ENCODE results near the gene NT5C.
A peak's percentile ranks its signal among the peaks of the same experiment; 100 is the strongest.

DNA sequence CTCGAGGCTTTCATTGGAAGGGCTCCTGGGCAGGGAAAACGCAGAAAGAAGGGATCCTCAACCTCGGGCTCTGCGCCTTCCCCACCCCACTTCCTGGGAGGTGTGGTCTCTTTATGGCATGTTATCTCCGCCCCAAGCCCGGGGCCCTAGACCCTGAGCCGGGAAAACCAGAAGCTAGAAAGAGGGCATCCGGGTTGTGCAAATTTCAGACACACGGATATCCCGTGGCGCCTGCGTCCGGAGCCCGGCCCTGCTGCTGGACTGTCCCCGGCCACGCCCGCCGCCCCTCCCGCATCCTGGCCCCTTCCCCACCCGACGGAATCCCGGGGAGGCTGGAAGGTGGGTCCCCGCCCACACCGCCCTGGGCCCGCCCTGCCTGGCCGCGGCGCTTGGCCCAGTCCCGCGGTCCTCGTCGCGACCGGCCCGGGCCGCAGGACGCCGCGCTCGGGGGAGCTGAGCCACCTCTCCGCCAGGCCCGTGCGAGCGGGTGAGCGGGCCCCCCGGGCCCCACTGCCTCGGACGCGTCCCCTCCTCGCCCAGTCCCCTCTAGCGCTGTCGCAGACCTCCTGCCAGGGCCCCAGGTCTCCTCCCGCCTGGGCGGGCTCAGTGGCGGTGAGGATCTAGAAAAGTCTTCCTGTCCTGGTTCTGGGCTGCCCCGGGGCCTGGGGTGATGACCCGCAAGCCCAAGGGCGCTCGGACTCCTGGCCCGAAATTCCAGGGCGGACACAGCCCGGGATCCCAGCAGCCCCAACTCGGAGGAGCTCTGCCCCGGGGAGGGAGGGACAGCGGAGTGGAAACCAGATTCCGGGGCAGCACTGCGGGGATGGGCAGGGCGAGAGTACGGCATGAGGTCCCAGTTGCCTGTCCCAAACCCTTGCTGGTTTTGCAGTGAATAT, 43.7 kb downstream of the NT5C start, which contains the start of gene SLC16A5:
- TF ChIP-seq, protein P1, sequence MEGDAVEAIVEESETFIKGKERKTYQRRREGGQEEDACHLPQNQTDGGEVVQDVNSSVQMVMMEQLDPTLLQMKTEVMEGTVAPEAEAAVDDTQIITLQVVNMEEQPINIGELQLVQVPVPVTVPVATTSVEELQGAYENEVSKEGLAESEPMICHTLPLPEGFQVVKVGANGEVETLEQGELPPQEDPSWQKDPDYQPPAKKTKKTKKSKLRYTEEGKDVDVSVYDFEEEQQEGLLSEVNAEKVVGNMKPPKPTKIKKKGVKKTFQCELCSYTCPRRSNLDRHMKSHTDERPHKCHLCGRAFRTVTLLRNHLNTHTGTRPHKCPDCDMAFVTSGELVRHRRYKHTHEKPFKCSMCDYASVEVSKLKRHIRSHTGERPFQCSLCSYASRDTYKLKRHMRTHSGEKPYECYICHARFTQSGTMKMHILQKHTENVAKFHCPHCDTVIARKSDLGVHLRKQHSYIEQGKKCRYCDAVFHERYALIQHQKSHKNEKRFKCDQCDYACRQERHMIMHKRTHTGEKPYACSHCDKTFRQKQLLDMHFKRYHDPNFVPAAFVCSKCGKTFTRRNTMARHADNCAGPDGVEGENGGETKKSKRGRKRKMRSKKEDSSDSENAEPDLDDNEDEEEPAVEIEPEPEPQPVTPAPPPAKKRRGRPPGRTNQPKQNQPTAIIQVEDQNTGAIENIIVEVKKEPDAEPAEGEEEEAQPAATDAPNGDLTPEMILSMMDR (IDR thresholded peaks at IDR 0.05) = no peak
- TF ChIP-seq POLR2A (IDR thresholded peaks at IDR 0.05) = peak in 1 of 2 donors; percentile 32

Measured in adrenal gland (tissue), 5 donors.